ENCODE results near the gene TRIP12.

The TRIP12 gene

DNA sequence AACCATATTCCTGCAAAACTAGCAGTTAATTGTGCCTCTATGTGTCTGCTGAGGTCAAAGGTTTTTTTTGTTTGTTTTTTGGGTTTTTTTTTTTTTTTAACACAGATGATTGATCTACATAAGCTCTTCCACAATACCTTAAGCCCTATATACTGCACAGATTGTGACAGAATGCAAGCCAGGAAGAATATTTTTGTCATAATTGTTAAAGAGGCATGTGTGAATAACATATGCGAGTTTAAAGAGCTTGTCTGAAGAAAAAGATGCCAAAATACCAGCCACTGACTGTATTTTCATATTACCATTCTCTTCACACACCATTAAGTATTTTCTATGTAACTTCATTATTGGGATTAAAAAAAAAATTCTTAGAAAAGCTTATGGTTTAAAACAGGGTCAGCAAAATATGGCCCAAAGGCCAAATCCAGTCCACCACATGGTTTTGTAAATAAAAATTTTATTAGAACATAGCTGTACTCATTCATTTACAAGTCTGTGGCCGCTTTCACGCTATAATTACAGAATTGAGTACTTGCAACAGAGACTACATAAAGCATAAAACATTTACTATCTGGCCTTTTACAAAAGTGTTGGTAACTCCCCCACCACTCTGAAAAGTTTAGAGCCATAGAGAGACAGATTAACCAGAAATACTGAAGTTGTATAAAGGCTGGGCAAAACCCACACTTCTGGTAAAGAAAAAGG is 89.9 kb downstream of the TRIP12 start:
- no peak for TF ChIP-seq CTCF (IDR thresholded peaks at IDR 0.05)

GRCh38 chr2:229825476-229825875 is 96.3 kb downstream of the TRIP12 start:
- TF ChIP-seq CTCF (IDR thresholded peaks at IDR 0.05), result no peak

- no peak for TF ChIP-seq CTCF (IDR thresholded peaks at IDR 0.05)
These were observed 100.5 kb downstream of the TRIP12 start for GRCh38 chr2:229821316-229821715.

- no peak for TF ChIP-seq CTCF (IDR thresholded peaks at IDR 0.05)
These were observed 103.6 kb downstream of the TRIP12 start for GRCh38 chr2:229818230-229818629.

DNA sequence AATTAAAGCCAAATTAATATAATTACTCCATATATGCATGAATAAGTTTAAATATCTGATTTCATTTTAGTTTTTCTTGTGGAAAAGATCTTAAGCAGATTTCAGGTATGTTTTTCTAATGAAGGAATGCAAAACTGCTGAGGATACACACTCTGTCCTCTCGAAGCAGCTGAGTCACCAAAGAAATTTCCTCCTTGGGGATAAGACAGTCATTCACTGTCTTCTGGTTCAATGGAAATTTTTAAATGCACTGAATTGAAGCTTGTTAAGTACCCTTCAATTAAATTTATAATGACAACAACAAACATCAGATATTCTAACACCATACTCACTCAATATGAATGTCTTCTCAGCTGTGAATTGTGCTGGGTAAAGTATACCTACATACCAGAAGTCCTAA is 106.0 kb downstream of the TRIP12 start:
- no peak for TF ChIP-seq CTCF (IDR thresholded peaks at IDR 0.05)

- no peak for TF ChIP-seq CTCF (IDR thresholded peaks at IDR 0.05)
These were observed 106.5 kb downstream of the TRIP12 start for GRCh38 chr2:229815342-229815741.

GRCh38 chr2:229810786-229811185 is 111.0 kb downstream of the TRIP12 start:
- no peak for TF ChIP-seq CTCF (IDR thresholded peaks at IDR 0.05)

DNA sequence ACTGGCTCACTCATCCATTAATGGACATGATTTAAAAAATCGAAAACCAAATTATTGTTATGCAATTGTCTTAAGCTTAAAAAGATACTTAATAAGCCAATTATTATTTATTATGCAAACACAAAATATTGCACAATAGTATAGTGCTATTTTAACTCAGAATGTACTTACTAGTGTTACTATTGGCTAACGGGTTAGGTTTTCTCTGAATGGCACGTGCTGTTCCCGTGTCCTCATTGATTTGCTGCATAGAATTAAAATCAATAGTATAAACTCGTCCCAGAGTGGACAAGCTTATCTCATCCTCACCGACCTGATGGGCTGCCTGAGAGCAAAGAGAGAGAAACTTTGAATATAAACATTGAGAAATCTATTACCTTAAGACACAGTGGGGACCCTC is 116.2 kb downstream of the TRIP12 start:
- TF ChIP-seq CTCF (IDR thresholded peaks at IDR 0.05), result no peak

Measured in LNCAP (cell line).